Muscle of leg (tissue), 16 donors: ENCODE data around the gene DR1. TPM values are rescaled to one million over a fixed set of nuclear protein-coding genes. Genes with fewer than 3 reads are reported as not detected.

ENCODE experiments used
- DNase-seq: peaks from one replicate; pipeline ENCODE4 v3.0.0; 2013
- H3K27ac ChIP-seq: one replicate; pipeline ENCODE4 v1.5.1; 2013; ENCODE audit warnings: mild to moderate bottlenecking, low read length, control low read depth
- H3K27me3 ChIP-seq: one replicate; pipeline ENCODE4 v1.6.1; 2013; ENCODE audit warnings: low read length; ENCODE audit not compliant: control insufficient read depth, insufficient read depth
- H3K36me3 ChIP-seq: one replicate; pipeline ENCODE4 v1.6.1; 2013; ENCODE audit warnings: low read length; ENCODE audit not compliant: control insufficient read depth, insufficient read depth
- H3K4me1 ChIP-seq: one replicate; pipeline ENCODE4 v1.6.1; 2013; ENCODE audit warnings: low read length; ENCODE audit not compliant: control insufficient read depth, insufficient read depth
- H3K4me3 ChIP-seq: one replicate; pipeline ENCODE4 v1.5.1; 2013; ENCODE audit warnings: low read length, control low read depth
- H3K9me3 ChIP-seq: replicated peaks from 2 replicates; pipeline ENCODE4 v1.6.1; 2013; ENCODE audit warnings: low read depth, low read length; ENCODE audit not compliant: control insufficient read depth
- WGBS: methylation state at CpG from one replicate; pipeline ENCODE4 v1.1.5; 2013; ENCODE audit warnings: missing lambda C conversion rate; ENCODE audit not compliant: insufficient coverage; 5-methylcytosine and 5-hydroxymethylcytosine counted together
- long read RNA-seq, 11 donors: transcript quantifications; one replicate each; lab custom pipeline, GENCODE V29; 2026
- polyA plus RNA-seq, 8 donors: library from polyadenylated mRNA; unstranded; fragments of 120-200 nt; gene quantifications; one replicate each; pipeline versions ENCODE4 v1.2.1 to v1.2.3, GENCODE V29; 2013; ENCODE audit warnings: inconsistent platforms in 1 of 8, low replicate concordance in 1 of 8; ENCODE audit not compliant: insufficient read length in 8 of 8, insufficient read depth in 1 of 8
- total RNA-seq: library from RNA; stranded (reverse); fragments of 120-200 nt; gene quantifications from one replicate; pipeline ENCODE4 v1.2.4, GENCODE V29; 2013

DR1 gene
- total RNA-seq, result 49.9 TPM
- polyA plus RNA-seq, result 10 to 100 TPM; 53.4 to 83.8 (median 65.1) TPM
- long read RNA-seq, donor 1, full-length matches to known transcripts, result 10 of 10 reads
- long read RNA-seq, donor 1, partial matches to known transcripts, result 0 of 10 reads
- long read RNA-seq, donor 1, other reads (novel, unspliced or antisense), result 0 of 10 reads
- long read RNA-seq, donor 2, full-length matches to known transcripts, result 4 of 4 reads
- long read RNA-seq, donor 2, partial matches to known transcripts, result 0 of 4 reads
- long read RNA-seq, donor 2, other reads (novel, unspliced or antisense), result 0 of 4 reads
- long read RNA-seq, donor 3, full-length matches to known transcripts, result 20 of 26 reads
- long read RNA-seq, donor 3, partial matches to known transcripts, result 6 of 26 reads
- long read RNA-seq, donor 3, other reads (novel, unspliced or antisense), result 0 of 26 reads
- long read RNA-seq, donor 4, full-length matches to known transcripts, result 23 of 32 reads
- long read RNA-seq, donor 4, partial matches to known transcripts, result 9 of 32 reads
- long read RNA-seq, donor 4, other reads (novel, unspliced or antisense), result 0 of 32 reads
- long read RNA-seq, donor 5, full-length matches to known transcripts, result 58 of 85 reads
- long read RNA-seq, donor 5, partial matches to known transcripts, result 27 of 85 reads
- long read RNA-seq, donor 5, other reads (novel, unspliced or antisense), result 0 of 85 reads
- long read RNA-seq, donor 6, full-length matches to known transcripts, result 42 of 112 reads
- long read RNA-seq, donor 6, partial matches to known transcripts, result 70 of 112 reads
- long read RNA-seq, donor 6, other reads (novel, unspliced or antisense), result 0 of 112 reads
- long read RNA-seq, donor 7, full-length matches to known transcripts, result 29 of 110 reads
- long read RNA-seq, donor 7, partial matches to known transcripts, result 81 of 110 reads
- long read RNA-seq, donor 7, other reads (novel, unspliced or antisense), result 0 of 110 reads
- long read RNA-seq, donor 8, full-length matches to known transcripts, result 24 of 24 reads
- long read RNA-seq, donor 8, partial matches to known transcripts, result 0 of 24 reads
- long read RNA-seq, donor 8, other reads (novel, unspliced or antisense), result 0 of 24 reads
- long read RNA-seq, donor 9, full-length matches to known transcripts, result 19 of 19 reads
- long read RNA-seq, donor 9, partial matches to known transcripts, result 0 of 19 reads
- long read RNA-seq, donor 9, other reads (novel, unspliced or antisense), result 0 of 19 reads
- long read RNA-seq, donor 10, full-length matches to known transcripts, result 31 of 41 reads
- long read RNA-seq, donor 10, partial matches to known transcripts, result 10 of 41 reads
- long read RNA-seq, donor 10, other reads (novel, unspliced or antisense), result 0 of 41 reads
- long read RNA-seq, donor 11, full-length matches to known transcripts, result 19 of 19 reads
- long read RNA-seq, donor 11, partial matches to known transcripts, result 0 of 19 reads
- long read RNA-seq, donor 11, other reads (novel, unspliced or antisense), result 0 of 19 reads

GRCh38 chr1:93345633-93346420, at the start of gene DR1:
Gene DR1, plus strand, starts transcription at chr1:93345907. Its CDS starts 739 bp downstream, at chr1:93346646.
- Histone ChIP-seq H3K27ac (peak within 1 kb of the TSS; percentile 98), H3K4me1 (no peaks in the 10 kb centered on the region), H3K36me3 (no peaks in the 10 kb centered on the region), H3K9me3 (no peaks in the 10 kb centered on the region), H3K27me3 (no peaks in the 10 kb centered on the region), H3K4me3 (peak within 1 kb of the TSS; percentile 87)
- WGBS, result under 1% methylated on average over 80 of the region's 80 CpGs
- peak; percentile 97 for DNase-seq

- no peak for DNase-seq
- Histone ChIP-seq H3K27ac (no peak overlapping the region), H3K36me3 (no peaks in the 10 kb centered on the region)
Observed at GRCh38 chr1:93296555-93297154, 49.1 kb upstream of the DR1 start.

GRCh38 chr1:93301131-93301530, 44.6 kb upstream of the DR1 start:
- Histone ChIP-seq H3K4me1 (no peaks in the 10 kb centered on the region), H3K9me3 (no peaks in the 10 kb centered on the region), H3K4me3 (no peak overlapping the region), H3K27ac (no peak overlapping the region), H3K36me3 (no peaks in the 10 kb centered on the region), H3K27me3 (no peaks in the 10 kb centered on the region)
- DNase-seq, result no peak
- WGBS, result no CpG with 5 or more reads among the region's 1 CpG

More at GRCh38 chr1:93296555-93297154, 49.1 kb upstream of the DR1 start:
- no peak overlapping the region for H3K4me3 ChIP-seq
- no peaks in the 10 kb centered on the region for H3K4me1 ChIP-seq
- no peaks in the 10 kb centered on the region for H3K9me3 ChIP-seq
- WGBS, result no CpG with 5 or more reads among the region's 3 CpGs
- H3K27me3 ChIP-seq, result no peaks in the 10 kb centered on the region

- 90% methylated on average over 4 of the region's 5 CpGs for WGBS
- H3K27me3 ChIP-seq, result no peaks in the 10 kb centered on the region
- no peaks in the 10 kb centered on the region for H3K36me3 ChIP-seq
- no peaks in the 10 kb centered on the region for H3K9me3 ChIP-seq
- H3K27ac ChIP-seq, result no peak overlapping the region
- DNase-seq, result no peak
- no peaks in the 10 kb centered on the region for H3K4me1 ChIP-seq
- H3K4me3 ChIP-seq, result no peak overlapping the region
Observed at GRCh38 chr1:93302078-93302477, 43.6 kb upstream of the DR1 start.

- no peaks in the 10 kb centered on the region for H3K36me3 ChIP-seq
- H3K4me3 ChIP-seq, result no peak overlapping the region
- WGBS, result no CpG with 5 or more reads among the region's 2 CpGs
- H3K9me3 ChIP-seq, result no peaks in the 10 kb centered on the region
- H3K27me3 ChIP-seq, result no peaks in the 10 kb centered on the region
- H3K4me1 ChIP-seq, result no peaks in the 10 kb centered on the region
- DNase-seq, result peak; percentile 75
- H3K27ac ChIP-seq, result no peak overlapping the region
Observed at GRCh38 chr1:93304716-93305138, 41.0 kb upstream of the DR1 start.

GRCh38 chr1:93306920-93307319, 38.8 kb upstream of the DR1 start:
- DNase-seq, result no peak
- H3K9me3 ChIP-seq, result no peaks in the 10 kb centered on the region
- no peaks in the 10 kb centered on the region for H3K36me3 ChIP-seq
- H3K4me3 ChIP-seq, result no peak overlapping the region
- H3K4me1 ChIP-seq, result no peaks in the 10 kb centered on the region
- no peak overlapping the region for H3K27ac ChIP-seq
- H3K27me3 ChIP-seq, result no peaks in the 10 kb centered on the region

GRCh38 chr1:93313026-93313425, 32.7 kb upstream of the DR1 start:
- Histone ChIP-seq H3K4me3 (no peak overlapping the region), H3K27me3 (no peaks in the 10 kb centered on the region), H3K36me3 (no peaks in the 10 kb centered on the region), H3K9me3 (no peaks in the 10 kb centered on the region), H3K4me1 (no peaks in the 10 kb centered on the region), H3K27ac (no peak overlapping the region)
- WGBS, result 83% methylated on average over 1 of the region's 4 CpGs
- DNase-seq, result no peak

GRCh38 chr1:93317207-93317606, 28.5 kb upstream of the DR1 start:
- Histone ChIP-seq H3K4me1 (no peaks in the 10 kb centered on the region), H3K27ac (no peak overlapping the region), H3K9me3 (no peaks in the 10 kb centered on the region), H3K27me3 (no peaks in the 10 kb centered on the region), H3K4me3 (no peak overlapping the region), H3K36me3 (no peaks in the 10 kb centered on the region)
- 48% methylated on average over 2 of the region's 2 CpGs for WGBS
- DNase-seq, result peak; percentile 79

- WGBS, result 94% methylated on average over 1 of the region's 2 CpGs
- H3K4me3 ChIP-seq, result no peak overlapping the region
- no peak overlapping the region for H3K27ac ChIP-seq
- no peaks in the 10 kb centered on the region for H3K27me3 ChIP-seq
- H3K4me1 ChIP-seq, result no peaks in the 10 kb centered on the region
- no peaks in the 10 kb centered on the region for H3K9me3 ChIP-seq
- no peak for DNase-seq
- H3K36me3 ChIP-seq, result no peaks in the 10 kb centered on the region
Observed at GRCh38 chr1:93317943-93318342, 27.8 kb upstream of the DR1 start.
